Measurements from ENCODE around the gene CLEC10A.
"Not testable (repeated sequence)": the region's sequence is repeated elsewhere in the genome, so short reads cannot be mapped to it uniquely, and the experiment has no call there.

CLEC10A gene

DNA sequence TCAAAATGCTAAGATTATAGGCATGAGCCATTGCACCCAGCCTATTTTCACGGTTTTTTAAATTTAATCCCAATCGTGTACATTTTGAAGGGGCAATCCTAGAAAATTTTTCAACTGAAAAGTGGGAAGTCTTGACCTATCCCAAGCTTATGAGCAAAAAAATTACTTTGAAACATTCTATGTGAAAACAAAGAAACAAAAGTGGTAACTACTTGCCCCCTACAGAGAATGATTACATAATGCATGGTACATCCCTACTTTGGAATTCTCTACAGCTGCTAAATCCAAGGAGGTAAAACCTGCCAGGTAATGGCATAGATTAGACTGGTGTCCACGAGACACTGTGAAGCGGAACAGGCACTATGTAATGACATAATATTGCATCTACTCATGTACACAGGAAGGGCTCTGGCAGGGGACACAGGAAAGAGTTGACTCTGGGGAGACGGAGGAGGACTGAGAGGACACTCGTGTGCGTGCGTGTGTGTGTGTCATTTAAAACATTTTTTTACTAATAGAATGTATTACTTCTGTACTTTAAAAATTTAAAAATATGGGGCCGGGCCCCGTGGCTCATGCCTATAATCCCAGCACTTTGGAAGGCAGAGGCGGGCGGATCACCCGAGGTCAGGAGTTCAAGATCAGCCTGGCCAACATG lies 18.9 kb upstream of the CLEC10A start:
- in situ Hi-C loops (cut with MboI; ENCODE audit: low pct_unique_long_range_greater_than_20kb, low sequenced_read_pairs, unreplicated experiment): no loop called here
- TF ChIP-seq, protein P1, sequence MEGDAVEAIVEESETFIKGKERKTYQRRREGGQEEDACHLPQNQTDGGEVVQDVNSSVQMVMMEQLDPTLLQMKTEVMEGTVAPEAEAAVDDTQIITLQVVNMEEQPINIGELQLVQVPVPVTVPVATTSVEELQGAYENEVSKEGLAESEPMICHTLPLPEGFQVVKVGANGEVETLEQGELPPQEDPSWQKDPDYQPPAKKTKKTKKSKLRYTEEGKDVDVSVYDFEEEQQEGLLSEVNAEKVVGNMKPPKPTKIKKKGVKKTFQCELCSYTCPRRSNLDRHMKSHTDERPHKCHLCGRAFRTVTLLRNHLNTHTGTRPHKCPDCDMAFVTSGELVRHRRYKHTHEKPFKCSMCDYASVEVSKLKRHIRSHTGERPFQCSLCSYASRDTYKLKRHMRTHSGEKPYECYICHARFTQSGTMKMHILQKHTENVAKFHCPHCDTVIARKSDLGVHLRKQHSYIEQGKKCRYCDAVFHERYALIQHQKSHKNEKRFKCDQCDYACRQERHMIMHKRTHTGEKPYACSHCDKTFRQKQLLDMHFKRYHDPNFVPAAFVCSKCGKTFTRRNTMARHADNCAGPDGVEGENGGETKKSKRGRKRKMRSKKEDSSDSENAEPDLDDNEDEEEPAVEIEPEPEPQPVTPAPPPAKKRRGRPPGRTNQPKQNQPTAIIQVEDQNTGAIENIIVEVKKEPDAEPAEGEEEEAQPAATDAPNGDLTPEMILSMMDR (IDR thresholded peaks at IDR 0.05; ENCODE audit: extremely low read depth, insufficient read depth, missing control alignments): no peak

DNA sequence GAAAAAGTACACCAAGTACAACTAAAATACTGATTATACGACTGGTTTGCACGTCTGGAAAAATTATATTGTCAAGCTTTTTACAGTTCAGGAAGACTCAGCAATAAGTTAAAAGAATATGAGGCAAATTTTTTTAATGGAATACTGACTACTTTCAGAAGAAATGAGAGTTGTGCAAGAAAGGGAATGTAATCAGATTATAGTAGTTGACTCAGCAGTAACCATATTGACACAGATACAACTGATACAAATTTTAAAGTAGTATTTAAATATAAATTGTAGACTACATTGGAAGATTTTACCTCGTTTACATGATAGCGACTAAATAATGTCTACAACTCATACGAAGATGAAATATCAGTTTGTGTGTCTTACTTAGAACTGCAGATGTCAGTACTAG lies 17.9 kb upstream of the CLEC10A start:
- no peak for DNase-seq (ENCODE audit: low spot score)
- TF ChIP-seq, protein P1 (IDR thresholded peaks at IDR 0.05; ENCODE audit: extremely low read depth, insufficient read depth, missing control alignments): no peak
- in situ Hi-C loops (cut with MboI; ENCODE audit: low pct_unique_long_range_greater_than_20kb, low sequenced_read_pairs, unreplicated experiment): no loop called here

More for the DNA sequence above, 18.9 kb upstream of the CLEC10A start:
- DNase-seq (ENCODE audit: low spot score): no peak

DNA sequence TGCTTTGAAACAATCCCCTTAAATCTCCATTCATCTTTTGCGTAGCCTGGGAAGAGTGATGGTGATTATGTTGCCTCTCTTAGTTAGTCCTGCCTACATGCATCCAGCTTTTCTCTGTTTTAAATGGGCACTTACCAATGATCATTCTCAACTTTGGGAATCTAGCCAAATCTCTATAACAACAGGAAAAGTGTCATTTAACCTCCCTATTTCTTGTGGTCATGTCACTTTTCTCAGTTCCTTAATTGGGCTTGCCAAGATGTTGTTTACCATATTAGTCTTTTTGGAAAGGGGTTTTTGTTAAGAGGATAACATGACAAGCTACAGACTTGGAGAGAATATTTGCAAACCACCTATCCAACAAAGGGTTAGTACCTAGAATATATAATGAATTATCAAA lies 15.6 kb upstream of the CLEC10A start:
- no peak for DNase-seq (ENCODE audit: low spot score)
- in situ Hi-C loops (cut with MboI; ENCODE audit: low pct_unique_long_range_greater_than_20kb, low sequenced_read_pairs, unreplicated experiment): no loop called here
- TF ChIP-seq, protein P1 (IDR thresholded peaks at IDR 0.05; ENCODE audit: extremely low read depth, insufficient read depth, missing control alignments): no peak

DNA sequence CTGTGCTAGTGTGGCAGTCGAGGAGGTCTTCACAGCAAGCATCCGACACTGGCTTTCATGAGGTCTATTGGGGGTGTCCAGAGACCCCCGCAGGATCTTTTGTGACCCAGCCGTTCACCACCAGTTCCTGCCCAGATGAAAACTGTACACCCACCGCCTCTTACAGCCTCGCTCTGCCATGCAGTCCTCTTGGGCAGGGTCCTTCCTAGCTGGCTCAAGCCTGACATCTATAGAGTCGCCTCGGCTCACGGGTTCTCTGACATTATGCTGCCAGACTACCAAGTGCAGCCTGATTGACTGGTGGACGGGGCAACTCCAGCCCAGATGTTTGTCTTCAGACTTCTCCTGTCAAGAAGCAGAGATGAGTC lies 14.6 kb upstream of the CLEC10A start:
- DNase-seq (ENCODE audit: low spot score): no peak
- TF ChIP-seq, protein P1 (IDR thresholded peaks at IDR 0.05; ENCODE audit: extremely low read depth, insufficient read depth, missing control alignments): no peak
- in situ Hi-C loops (cut with MboI; ENCODE audit: low pct_unique_long_range_greater_than_20kb, low sequenced_read_pairs, unreplicated experiment): no loop called here

DNA sequence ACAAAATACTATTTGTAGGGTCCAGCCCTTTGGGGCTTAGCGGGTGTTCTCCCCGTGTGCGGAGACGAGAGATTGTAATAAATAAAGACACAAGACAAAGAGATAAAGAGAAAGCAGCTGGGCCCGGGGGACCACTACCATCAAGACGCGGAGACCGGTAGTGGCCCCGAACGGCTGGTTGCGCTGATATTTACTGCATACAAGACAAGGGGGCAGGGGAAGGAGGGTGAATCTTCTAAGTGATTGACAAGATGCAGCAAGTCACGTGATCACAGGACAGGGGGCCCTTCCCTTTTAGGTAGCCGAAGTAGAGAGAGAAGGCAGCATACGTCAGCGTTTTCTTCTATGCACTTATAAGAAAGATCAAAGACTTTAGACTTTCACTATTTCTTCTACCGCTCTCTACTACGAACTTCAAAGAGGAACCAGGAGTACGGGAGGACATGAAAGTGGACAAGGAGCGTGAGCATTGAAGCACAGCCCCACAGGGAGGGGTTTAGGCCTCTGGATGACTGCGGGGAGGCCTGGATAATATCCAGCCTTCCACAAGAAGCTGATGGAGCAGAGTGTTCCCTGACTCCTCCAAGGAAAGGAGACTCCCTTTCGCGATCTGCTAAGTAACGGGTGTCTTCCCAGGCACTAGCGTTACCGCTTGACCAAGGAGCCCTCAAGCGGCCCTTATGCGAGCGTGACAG lies 11.4 kb upstream of the CLEC10A start:
- in situ Hi-C loops (cut with MboI; ENCODE audit: low pct_unique_long_range_greater_than_20kb, low sequenced_read_pairs, unreplicated experiment); DNase-seq (ENCODE audit: low spot score): not testable (repeated sequence)

DNA sequence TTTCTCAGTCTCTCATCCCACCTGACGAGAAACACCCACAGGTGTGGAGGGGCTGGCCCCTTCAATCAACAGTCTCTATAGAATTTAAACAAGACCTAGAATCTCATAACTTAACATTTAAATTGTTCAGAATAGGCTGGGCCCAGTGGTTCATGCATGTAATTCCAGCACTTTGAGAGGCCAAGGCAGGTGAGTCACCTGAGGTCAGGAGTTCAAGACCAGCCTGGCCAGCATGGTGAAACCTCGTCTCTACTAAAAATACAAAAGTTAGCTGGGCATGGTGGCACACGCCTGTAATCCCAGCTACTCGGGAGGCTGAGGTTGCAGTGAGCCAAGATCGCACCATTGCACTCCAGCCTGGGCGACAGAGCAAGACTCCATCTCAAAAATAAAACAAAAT lies 9.5 kb upstream of the CLEC10A start:
- DNase-seq (ENCODE audit: low spot score); in situ Hi-C loops (cut with MboI; ENCODE audit: low pct_unique_long_range_greater_than_20kb, low sequenced_read_pairs, unreplicated experiment): not testable (repeated sequence)

DNA sequence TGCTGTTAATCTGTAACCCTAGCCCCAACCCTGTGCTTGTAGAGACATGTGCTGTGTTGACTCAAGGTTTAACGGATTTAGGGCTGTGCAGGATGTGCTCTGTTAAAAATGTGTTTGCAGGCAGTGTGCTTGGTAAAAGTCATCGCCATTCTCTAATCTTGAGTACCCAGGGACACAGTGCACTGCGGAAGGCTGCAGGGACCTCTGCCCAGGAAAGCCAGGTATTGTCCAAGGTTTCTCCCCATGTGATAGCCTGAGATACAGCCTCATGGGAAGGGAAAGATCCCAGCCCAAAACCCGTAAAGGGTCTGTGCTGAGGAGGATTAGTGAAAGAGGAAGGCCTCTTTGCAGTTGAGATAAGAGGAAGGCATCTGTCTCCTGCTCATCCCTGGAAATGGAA lies 8.4 kb upstream of the CLEC10A start:
- in situ Hi-C loops (cut with MboI; ENCODE audit: low pct_unique_long_range_greater_than_20kb, low sequenced_read_pairs, unreplicated experiment); DNase-seq (ENCODE audit: low spot score): not testable (repeated sequence)

DNA sequence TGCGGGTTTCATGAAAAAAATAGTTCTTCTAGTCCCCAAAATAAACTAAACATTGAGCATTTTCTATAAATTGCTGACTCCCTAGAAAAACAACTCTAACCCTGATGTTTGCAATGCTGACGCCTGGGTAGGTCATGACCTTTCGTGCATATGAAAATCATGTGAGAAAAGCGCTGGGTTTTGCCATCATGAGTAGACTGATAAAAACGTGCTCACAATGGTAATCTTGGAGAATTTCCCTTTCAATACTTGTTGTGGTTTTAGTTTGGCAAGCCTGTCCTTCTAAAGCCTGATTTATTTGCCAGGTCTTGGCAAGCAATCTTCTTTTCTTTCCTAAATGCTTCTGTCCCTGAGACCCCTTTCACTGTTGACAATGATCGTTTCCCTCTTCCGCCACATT lies 4.0 kb upstream of the CLEC10A start:
- DNase-seq (ENCODE audit: low spot score): no peak
- TF ChIP-seq, protein P1 (IDR thresholded peaks at IDR 0.05; ENCODE audit: extremely low read depth, insufficient read depth, missing control alignments): no peak
- in situ Hi-C loops (cut with MboI; ENCODE audit: low pct_unique_long_range_greater_than_20kb, low sequenced_read_pairs, unreplicated experiment): no loop called here

Measured in GM13977 (cell line).